Breast epithelium (tissue), 3 donors: ENCODE measurements around the gene PSMG3.

ENCODE experiments used
- POLR2A ChIP-seq: fragments of 450-650 bp; IDR thresholded peaks from one replicate; pipeline ENCODE4 v1.6.1; 2016; ENCODE audit warnings: antibody characterized with exemption, mild to moderate bottlenecking, moderate library complexity
- POLR2AphosphoS5 ChIP-seq, 3 donors: sonication (generic); formaldehyde crosslinking; IDR thresholded peaks; one replicate each; pipeline ENCODE4 v1.6.1; 2017; ENCODE audit warnings: antibody characterized with exemption in 3 of 3
- TF ChIP-seq, protein P1 (sequence below), 3 donors: fragments of 450-650 bp; IDR thresholded peaks; one replicate each; pipeline ENCODE4 v1.5.1; 2016 to 2017; ENCODE audit warnings: antibody characterized with exemption in 3 of 3, mild to moderate bottlenecking in 3 of 3, moderate library complexity in 3 of 3

DNA sequence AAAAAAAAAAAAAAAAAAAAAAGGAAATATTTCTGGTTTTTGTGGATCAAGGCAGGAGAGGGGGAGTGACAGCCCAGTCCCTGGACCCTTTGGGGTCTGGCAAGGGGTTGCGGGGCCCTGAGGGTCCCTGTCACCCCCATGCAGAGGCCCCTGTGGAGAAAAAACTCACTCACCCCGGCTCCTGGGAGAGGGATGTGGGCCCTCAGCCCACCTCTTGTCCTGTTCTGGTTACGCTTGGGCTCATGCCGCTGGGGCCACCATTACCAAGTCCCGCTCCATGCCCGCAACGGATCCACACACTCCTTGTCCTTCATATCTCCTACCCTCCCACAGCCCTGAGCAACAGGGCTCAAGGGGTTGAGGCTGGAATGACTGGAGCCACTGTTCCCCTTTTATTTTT, 12.8 kb downstream of the PSMG3 start:
- TF ChIP-seq, protein P1, sequence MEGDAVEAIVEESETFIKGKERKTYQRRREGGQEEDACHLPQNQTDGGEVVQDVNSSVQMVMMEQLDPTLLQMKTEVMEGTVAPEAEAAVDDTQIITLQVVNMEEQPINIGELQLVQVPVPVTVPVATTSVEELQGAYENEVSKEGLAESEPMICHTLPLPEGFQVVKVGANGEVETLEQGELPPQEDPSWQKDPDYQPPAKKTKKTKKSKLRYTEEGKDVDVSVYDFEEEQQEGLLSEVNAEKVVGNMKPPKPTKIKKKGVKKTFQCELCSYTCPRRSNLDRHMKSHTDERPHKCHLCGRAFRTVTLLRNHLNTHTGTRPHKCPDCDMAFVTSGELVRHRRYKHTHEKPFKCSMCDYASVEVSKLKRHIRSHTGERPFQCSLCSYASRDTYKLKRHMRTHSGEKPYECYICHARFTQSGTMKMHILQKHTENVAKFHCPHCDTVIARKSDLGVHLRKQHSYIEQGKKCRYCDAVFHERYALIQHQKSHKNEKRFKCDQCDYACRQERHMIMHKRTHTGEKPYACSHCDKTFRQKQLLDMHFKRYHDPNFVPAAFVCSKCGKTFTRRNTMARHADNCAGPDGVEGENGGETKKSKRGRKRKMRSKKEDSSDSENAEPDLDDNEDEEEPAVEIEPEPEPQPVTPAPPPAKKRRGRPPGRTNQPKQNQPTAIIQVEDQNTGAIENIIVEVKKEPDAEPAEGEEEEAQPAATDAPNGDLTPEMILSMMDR (IDR thresholded peaks at IDR 0.05): no peak
- TF ChIP-seq POLR2AphosphoS5 (IDR thresholded peaks at IDR 0.05): no peak
- TF ChIP-seq POLR2A: no peak
